ENCODE data around the gene NTM.

DNA sequence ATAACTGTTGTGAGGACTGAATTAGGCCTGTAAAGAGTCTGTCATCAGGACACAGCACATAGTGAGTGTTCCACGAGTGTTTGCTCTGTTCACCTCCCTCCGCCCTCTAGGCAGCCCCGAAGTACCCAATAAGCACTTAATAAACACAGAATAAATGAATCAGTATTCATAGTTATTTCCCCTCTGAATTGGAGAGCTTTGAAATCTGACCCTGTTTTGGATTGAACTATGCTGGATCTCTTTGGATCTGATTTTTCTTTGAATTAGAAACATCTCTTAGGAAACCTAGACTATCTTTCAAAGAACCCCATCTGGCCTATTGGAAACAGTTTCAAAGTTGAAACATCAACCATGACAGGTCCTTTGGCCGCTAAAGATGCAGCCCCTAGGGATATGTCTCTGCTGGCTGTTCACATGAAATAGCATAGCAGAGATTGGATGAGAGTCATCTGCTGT is 615.5 kb downstream of the NTM start:
- TF ChIP-seq, protein P1, sequence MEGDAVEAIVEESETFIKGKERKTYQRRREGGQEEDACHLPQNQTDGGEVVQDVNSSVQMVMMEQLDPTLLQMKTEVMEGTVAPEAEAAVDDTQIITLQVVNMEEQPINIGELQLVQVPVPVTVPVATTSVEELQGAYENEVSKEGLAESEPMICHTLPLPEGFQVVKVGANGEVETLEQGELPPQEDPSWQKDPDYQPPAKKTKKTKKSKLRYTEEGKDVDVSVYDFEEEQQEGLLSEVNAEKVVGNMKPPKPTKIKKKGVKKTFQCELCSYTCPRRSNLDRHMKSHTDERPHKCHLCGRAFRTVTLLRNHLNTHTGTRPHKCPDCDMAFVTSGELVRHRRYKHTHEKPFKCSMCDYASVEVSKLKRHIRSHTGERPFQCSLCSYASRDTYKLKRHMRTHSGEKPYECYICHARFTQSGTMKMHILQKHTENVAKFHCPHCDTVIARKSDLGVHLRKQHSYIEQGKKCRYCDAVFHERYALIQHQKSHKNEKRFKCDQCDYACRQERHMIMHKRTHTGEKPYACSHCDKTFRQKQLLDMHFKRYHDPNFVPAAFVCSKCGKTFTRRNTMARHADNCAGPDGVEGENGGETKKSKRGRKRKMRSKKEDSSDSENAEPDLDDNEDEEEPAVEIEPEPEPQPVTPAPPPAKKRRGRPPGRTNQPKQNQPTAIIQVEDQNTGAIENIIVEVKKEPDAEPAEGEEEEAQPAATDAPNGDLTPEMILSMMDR (IDR thresholded peaks at IDR 0.05), result no peak
- TF ChIP-seq POLR2A (IDR thresholded peaks at IDR 0.05), result no peak

Data from Peyer's patch (tissue), 4 donors.